NCI-H526 (cell line): ENCODE measurements around the gene GSE1.
A peak's percentile ranks its signal among the peaks of the same experiment; 100 is the strongest.

Experiments
- DNase-seq, 2 experiments: peaks; one replicate each; lab custom pipeline; 2025; lab: John Stamatoyannopoulos, UW

The GSE1 gene

DNA sequence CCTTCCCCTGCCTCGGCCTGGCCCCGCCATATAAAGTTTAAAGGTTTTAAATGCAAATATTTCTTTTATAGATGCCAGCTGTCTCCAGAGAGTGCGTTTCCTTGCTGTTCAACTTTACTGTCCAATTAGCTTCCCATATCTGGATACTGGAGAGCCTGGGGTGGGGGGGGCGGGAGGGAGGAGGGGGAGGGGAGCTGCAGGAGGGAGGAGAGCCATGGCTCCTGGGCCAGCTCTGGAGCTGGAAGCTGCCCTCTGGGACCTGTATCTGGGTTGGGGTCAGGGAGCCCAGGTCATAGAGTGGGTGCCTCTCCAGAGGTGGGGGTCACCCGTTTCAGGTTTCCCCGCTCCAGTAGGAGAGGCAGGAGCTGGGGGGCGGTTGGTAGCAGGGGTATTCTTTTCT, 6.2 kb upstream of the GSE1 start:
- DNase-seq, result peak; percentile 44 to 83

DNA sequence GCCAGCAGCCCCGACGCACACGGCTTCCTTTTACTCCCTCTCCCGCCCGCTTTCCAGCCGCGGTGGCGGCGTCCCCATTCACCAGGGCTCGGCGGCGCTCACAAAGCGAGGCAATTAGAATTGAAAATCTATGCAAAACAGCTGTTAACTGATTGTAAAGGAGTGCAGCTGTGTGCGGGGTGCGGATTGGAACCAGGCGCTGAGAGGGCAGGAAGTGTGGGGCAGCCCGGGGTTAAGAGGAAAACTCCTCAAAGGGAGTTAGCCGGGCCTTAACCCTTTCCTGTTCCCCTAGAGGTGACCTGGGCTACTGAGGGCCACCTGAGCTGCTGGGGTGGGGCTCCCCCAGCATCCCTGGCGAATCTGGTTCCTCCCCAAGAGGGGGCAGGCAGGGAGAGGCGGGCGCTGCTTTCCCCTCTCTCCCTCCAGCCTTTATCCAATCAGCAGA, 5.8 kb upstream of the GSE1 start:
- peak; percentile 91 to 95 for DNase-seq

DNA sequence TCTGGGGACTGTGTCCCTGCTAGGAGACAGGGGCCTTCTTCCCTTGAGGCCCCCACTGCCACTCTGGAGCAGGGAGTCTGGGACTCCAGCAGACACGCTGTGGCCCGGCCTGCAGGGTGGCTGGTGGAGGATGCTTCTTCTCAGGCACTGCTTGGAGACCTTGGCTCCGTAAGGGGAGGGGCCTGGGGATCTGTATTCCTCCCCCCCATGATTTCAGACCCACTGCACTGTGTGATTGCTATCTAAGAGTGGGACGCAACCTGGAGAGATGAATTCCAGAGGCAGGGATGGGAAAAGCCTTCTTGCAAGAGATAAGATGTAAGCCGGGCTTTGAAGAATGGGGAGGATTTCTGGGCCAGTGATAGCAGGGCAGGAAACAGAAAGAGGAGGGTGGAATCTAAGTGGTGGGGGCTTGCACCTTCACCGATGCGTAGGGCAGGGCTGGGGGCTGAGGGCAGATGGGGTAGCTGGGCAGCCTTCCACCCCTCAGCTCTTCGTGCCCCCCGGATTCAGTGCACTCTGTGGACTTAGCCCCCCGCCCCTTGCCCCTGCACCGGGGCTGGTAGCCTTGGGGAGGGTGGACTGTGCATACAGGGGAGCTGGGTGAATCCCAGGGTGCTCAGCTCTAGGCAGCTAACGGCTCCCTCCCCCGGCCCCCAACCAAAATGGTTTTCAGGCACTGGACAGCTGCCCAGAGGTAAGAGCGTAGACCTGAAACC, 5.2 kb upstream of the GSE1 start:
- peak; percentile 31 to 60 for DNase-seq

DNA sequence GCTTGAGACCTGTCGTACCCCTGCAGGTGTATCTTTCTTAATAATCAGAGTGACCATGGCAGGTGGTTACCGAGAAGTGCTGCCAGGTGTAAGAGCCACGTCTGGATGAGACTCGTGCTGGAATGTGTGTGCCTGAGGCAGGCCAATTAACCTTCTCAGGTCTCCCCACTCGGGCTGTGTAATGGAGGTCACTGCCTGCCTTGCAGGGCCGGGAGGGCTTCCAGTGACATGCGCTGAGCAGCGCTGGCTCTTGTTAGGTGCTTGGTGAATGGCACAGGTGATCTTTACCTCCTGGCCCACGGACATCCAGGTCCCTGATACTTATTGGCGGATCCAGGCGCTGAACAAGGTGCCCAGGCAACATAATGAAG, 4.6 kb upstream of the GSE1 start:
- peak in 1 of 2 experiments; percentile 51 for DNase-seq

DNA sequence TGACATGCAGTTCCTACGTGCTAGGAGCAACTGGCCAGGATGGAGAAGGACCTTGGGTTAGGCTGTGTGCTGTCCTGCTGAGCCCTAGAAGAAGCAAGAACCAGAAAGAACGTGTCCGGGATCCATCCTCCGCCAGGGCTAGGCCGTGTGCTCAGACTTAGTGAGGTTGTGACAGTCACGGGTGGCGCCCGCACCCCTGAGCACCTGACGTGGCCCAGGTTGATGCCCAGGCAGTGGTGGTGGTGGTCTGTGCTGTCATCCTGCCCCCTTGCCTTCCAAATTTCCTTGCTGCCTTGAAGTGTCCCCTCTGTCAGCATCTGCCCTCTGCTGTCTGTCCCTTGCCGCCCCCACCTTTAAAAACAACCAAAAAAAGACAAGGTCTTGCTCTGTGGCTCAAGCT, 4.2 kb upstream of the GSE1 start:
- no peak for DNase-seq

DNA sequence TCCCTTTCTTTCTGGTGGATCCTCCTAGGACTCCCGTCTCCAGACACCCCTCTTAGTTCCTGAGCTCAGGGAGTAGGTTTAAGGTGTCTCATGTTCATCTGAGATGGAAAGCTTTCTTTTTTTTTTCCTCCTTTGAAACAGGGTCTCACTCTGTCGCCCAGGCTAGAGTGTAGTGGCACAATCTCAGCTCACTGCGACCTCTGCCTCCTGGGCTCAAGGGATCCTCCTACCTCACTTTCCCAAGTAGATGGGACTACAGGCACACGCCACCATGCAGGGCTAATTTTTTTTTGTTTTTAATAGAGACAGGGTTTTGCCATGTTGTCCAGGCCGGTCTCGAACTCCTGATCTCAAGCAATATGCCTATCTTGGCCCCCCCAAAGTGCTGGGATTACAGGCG, 3.6 kb upstream of the GSE1 start:
- DNase-seq, result no peak

DNA sequence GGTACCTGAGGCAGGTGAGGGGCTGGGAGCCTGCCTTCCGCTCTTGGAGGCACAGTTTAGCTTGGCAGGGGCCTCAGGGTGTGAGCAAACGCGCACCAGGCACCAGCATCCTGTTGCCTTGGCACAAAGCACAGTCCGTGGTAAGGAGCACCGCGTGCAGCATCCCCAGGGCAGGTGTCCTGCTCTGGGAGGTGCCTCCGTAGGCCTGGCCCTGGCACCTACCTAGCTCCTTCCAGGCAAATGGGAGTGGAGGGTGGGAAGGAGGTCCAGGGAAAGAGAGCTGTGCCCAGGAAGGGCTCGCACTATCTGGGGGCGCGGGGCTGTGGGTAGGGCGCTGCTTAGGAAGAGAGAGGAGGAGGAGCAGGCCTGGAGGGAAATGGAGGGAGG, 3.1 kb upstream of the GSE1 start:
- peak; percentile 34 to 62 for DNase-seq

DNA sequence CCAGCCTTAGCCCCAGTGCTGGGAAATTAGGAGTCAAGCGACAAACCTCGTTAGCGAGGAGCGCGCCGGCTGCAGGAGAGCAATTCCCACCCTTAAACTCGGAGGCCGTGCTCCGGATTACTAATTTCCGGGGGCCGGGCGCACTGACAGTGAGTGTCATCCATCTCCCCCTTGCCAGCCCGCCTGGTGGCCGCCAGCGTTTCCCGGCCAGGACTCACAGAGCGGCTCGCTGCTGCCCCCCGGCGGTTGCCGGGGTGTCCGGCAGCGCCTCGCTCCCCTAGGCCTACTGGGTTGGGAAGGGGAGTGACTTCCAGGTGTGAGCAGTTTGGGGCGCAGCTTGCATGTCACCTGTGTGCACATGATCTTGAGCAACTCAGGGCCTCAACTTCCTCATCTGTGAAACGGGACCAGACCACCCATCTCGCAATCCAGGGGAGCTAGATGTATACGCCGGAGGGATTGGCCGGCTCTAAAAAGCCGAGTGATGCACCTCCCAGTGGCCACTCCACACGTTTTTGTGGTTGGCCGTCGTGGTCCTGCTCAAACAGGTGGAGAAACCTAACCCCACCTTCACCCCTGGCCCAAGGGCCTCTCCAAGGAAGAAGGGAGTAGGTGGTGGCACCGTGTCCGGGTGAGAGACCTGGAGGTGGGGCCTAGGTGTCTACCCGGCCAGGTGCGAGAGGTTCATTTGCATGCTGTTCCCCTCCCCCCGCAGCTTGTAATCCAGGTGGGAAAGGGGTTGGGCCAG, 2.5 kb upstream of the GSE1 start:
- DNase-seq, result peak; percentile 84 to 94

DNA sequence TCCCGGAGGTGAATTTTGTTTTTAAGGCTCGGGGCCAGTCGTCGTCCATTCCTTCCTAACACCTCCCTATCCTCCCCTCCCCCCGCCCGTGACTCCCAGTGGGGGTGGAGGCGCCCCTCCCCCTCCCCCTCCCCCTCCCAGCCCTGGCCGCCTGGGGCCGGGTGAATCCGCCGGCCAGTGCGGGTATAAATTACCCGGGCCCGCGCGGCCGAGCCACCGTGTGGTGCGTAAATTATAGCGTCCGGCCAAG, 2.0 kb upstream of the GSE1 start:
- DNase-seq, result no peak

DNA sequence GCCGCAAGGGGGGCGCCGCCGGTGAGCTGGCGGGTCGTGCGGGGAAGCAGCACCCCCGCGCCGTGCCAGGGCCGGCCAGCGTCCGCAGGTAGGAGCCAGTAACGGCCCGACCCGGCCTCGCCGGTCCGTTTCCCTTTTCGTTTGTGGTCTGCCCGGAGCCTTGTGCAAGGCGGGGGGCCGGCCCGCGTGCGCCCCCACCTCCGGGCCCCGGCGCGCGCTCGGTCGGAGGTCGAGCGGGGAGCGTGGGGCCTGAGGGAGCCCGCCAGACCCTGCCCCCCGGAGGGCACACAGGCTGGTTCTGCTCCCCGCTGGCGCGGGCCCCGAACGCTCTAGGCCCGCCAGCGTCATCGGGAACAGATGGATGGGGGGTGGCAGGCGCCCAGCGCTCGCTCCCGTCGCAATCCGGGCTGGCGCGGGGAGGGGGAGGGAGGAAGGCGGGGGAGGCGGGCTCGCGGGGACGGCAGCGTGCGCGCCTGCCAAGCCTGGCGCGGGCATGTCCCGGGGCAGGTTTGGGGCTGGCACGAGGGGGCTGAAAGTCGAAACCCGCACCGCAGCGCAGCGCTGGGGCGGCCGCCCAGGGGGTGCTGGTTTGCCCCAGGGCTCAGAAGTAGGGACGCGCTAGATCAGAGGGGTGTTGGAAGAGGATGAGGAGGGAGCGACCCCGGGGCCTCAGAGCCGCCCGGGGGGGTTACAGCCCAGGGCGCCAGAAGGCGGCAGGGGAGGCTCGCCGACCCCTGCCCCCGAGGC, 1.5 kb upstream of the GSE1 start:
- peak; percentile 41 to 85 for DNase-seq

DNA sequence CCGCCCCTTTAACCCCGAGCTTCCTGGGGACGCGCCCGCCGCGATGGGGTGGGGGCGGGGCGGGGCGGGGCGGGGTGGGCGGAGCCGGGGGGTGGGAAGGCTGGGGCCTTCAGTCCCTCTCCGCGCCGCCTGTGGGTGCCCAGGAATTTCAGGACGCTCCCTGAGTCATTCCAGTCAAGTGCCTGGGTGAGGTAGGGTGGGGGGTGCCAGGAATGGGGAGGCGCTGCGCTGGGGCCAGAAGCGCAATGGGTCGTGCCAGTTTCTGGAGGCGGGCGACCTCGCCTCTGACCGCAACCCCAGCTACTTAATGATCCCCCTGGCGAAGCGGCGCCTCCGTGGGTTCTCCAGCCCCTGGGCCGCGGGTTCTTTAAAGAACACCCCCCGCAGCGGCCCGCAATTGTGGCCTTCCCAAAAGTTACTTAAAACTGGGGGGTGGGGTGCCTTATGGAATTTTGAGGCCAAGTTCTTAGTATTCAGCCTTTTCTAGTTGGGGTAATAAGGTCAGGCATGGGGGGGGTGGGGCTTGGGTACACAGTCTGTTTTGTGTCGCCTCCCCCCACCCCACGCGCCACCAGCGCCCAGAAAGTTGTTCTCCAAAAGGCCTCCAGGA, 826 bp upstream of the GSE1 start:
- DNase-seq, result peak; percentile 38 to 73

DNA sequence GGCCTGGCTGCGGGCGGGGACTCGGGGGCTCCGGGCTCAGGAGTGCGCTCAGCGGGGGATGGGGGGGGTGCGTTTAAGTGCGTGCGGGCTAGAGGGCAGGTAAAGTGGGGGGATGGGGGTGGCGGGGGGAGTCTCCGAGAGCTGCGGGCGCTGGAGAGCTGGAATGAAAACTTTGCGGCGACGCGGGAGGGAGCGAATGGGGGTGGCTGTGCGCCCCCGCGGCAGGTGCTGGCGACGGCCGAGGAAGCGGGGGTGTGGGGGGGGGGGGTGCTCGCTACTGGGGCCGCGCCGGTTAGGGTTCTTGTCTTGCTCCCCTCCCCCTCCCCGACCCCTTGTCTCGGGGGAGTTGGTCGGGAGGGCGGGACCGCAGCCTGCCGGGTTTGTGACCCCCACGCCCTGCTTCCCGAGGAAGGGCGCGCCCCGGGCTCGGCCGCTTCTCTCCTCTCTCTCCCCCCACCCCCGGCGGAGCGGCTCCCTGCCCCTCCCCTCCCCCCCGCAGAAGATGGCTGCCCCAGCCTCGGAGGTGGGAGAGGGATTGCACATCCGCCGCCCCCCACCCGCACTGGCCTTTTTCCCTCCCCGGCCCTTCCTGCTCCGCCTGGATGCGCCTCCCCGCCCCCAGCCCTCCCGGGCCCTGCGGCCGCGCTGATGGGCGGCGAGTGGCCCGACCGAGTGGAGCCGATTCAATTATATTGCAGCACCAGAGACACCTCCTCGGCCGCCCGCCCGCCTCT, 649 bp downstream of the GSE1 start:
- peak in 1 of 2 experiments; percentile 78 for DNase-seq

DNA sequence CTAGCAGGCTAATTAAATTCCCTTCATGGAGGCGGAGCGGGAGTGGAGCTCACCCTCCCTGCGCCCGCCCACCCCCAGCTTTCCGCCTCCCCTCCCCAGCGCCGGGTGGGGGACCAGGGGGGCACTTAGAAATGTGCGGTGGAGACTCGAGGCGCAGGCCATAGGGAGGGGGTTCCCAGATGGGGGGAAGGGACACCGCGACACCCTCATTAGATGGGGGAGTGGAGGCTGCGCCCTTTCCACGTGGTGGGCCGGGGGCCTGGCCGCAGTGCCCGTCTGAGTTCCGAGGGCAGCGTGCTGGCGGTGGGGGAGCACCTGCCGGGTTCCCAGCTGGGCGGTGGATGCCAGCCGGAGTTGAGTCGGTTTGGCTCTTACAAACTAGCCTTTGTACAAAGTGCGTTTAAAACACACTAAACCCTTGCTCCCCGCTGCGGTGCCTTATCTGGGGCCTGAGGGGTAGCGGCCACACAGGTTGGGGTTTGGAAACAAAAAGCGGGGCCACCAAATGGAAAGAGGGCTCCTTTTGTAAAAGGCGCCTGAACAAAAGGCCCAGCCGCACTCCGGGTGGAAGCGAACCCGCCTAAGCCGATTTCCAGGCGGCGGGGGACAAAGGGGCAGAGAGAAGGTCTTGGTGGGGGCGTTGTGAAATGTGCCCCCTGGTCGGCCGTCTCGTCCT, 1.4 kb downstream of the GSE1 start:
- DNase-seq, result peak in 1 of 2 experiments; percentile 48

DNA sequence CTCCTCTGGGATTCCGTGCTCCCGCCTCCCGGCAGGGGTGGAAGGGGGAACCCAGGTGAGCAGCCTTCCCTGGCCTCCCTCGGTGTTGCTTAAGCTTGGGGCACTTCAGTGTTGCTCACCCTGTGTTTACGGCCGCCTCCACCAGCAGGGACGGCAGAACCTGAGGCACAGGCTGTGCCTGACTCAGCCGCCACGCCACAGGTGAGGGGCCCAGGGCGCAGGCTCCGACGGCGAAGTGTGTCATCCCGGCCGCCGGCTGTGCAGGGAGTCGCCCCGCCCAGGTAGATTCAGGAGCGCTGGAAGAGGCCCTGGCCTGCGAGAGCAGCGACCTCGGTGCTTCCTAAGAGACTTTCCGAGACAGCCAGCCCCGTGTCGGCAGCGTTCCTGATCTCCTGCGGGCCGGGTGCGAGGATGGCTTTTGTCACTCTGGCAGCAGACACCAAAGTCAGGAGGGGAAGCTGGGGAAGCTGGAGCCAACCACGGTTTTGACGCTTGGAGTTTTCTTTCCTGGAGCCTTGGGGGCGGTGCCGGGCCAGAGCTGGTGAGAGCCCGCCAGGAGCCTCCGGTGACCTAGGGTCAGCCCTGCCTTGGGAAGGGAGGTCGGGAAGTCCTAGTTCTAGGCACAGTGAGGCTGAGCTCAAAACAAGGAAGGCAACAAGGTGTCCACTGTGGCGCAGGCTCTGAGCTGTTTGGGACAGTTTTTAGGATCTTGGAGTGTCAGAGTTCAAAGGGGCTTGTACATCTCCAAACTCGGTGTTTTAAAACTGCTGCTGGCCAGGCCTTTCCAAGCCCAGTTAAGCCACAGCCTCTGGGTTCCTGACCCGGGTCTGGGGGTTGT, 2.1 kb downstream of the GSE1 start:
- peak in 1 of 2 experiments; percentile 80 for DNase-seq

DNA sequence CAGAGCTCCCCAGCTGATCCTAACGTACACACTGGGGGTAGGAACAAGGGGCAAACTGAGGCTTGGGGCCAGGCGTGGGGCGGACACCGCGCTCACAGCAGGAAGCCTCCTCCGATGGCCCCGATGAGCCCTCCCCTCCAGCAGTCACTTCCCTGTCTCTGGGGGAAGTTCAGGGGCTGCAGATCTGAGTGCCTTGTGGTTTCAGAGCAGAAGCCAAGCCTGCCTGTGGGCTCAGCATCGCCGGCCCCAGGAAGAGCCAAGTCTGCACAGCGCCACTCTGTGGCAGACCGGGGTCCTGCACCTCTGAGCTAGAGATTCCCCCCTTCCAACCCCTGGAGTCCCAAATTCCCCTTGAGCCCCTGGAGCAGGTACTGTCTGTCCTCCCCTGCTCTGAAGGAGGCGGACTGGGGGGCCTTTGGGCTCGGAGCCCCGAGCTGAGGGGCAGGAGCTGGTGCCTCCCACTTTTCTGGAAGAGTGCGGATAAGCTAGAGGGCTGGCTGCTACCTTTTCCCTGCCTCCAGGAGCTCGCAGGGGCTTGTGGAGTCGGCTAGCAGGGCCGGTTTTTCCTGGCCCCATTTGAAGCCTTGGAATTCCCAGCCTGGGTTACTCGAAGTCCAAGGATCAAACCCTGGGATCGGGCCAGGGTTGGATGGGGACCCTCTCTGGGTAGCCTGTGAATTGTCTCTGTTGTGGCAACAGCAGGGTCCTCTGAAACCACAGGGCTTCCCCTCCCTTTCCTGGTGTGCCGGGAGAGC, 2.9 kb downstream of the GSE1 start:
- peak; percentile 40 to 79 for DNase-seq

DNA sequence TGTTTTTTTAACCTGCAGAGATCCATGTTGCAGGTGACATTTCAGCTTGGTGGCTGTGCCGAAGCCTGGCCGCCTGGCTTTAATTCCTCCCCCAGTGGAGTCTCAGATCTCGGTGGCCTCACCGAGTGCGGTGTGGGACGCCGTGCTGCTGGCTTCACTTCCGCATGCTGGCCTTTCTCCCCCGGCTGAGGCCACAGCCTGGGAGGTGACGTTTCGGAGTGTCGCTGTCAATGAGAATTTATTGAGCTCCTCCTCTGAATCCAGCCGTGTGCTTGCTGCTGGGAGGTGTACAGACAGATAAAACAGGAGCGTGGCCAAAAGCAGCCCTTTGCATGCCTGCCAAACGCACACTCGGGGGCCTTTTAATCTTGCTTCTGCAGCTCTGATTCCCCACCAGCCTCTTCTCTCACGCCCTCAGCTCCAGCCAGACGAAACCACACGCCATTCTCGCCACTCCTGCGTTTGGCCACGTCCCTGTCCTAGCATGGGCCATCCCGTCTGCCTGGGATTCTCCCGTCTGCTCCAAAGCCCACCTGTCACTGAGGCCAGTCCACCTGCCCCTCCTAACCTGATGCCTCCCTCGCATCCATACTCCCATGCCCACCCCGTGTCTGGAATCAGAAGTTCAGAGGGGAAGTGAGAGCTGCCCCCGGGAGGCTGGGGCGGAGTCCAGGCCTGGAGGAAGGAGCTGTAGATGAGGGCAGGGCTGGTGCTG, 3.6 kb downstream of the GSE1 start:
- no peak for DNase-seq

DNA sequence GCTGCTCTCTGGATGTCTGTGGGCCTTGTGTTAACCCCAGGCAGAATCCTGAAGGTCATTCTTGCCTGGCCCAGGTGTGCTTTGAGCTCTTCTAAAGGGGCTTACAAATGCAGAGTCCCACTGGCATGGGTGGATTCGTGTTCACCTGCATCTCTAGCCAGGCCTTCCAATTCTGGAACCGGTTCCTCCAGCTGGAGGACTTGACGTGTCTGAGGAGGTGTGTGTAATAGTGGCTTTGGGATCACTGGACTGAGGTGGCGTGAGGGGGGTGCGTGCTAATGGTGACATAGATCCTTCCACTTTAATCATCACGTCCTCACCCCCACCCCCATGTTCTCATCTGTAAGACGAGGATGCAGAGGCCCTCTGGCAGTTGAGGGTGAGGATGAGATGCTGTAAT, 4.8 kb downstream of the GSE1 start:
- DNase-seq, result no peak

DNA sequence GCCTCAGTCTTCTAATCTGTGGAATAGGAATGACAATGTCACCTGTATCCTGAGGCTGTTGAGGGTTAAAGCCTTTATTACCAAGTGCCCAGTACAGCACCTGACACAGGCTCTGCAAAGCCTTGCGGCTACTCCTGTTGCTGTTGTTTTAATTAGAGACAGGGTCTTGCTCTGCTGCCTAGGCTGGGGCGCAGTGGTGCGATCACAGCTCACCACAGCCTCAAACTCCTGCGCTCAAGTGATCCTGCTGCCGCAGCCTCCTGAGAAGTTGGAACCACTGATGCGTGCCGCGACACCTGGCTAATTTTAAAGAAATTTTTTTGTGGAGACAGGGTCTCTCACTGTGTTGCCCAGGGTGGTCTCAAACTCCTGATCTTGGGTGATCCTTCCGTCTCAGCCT, 5.4 kb downstream of the GSE1 start:
- no peak for DNase-seq
